Lung (tissue), 12 donors: Measurements from ENCODE around the gene RPRD1B. TPM values are rescaled to one million over a fixed set of nuclear protein-coding genes. Genes with fewer than 3 reads are reported as not detected.

Experiments
- ATAC-seq: fragments of 200-7000 bp; cut with Tn5 transposase; one replicate; pipeline ENCODE4 v1.9.1; 2020; ENCODE audit warnings: moderate number of reproducible peaks; ENCODE audit not compliant: insufficient read depth, low FRiP score
- DNase-seq, 3 donors: peaks; one replicate each; pipeline ENCODE4 v3.0.0-alpha.2; 2013 to 2017
- H3K27ac ChIP-seq, 2 donors: one replicate each; pipeline ENCODE4 v1.5.1; 2013; ENCODE audit warnings: mild to moderate bottlenecking in 2 of 2, moderate library complexity in 2 of 2, control low read depth in 1 of 2, inconsistent platforms in 1 of 2, low read depth in 1 of 2, low read length in 1 of 2
- H3K27me3 ChIP-seq, 3 donors: one replicate each; pipeline ENCODE4 v1.5.1; 2013; ENCODE audit warnings: low read length in 2 of 3; ENCODE audit not compliant: control insufficient read depth in 3 of 3, insufficient read depth in 3 of 3
- H3K36me3 ChIP-seq, 4 donors: one replicate each; pipeline ENCODE4 v1.5.1; 2013; ENCODE audit warnings: low read length in 4 of 4, mild to moderate bottlenecking in 1 of 4, moderate library complexity in 1 of 4; ENCODE audit not compliant: control insufficient read depth in 4 of 4, insufficient read depth in 4 of 4
- H3K4me1 ChIP-seq, 5 donors: one replicate each; pipeline ENCODE4 v1.5.1; 2013; ENCODE audit warnings: low read length in 5 of 5, mild to moderate bottlenecking in 2 of 5, moderate library complexity in 1 of 5; ENCODE audit not compliant: control insufficient read depth in 5 of 5, insufficient read depth in 5 of 5
- H3K4me3 ChIP-seq: one replicate; pipeline ENCODE4 v1.5.1; 2013; ENCODE audit warnings: mild to moderate bottlenecking, control low read depth, moderate library complexity
- H3K9ac ChIP-seq, 2 donors: one replicate each; pipeline ENCODE4 v1.5.1; 2013; ENCODE audit warnings: low read length in 2 of 2, control low read depth in 1 of 2; ENCODE audit not compliant: insufficient read depth in 1 of 2
- H3K9me3 ChIP-seq, 4 donors: one replicate each; pipeline ENCODE4 v1.5.1; 2013; ENCODE audit warnings: low read length in 3 of 4, mild to moderate bottlenecking in 1 of 4, moderate library complexity in 1 of 4; ENCODE audit not compliant: control insufficient read depth in 4 of 4, insufficient read depth in 3 of 4
- WGBS, 2 donors: extraction: QIAGEN DNeasy Blood & Tissue Kit; methylation state at CpG; one replicate each; pipeline ENCODE4 v1.1.7; 2013; 5-methylcytosine and 5-hydroxymethylcytosine counted together
- polyA plus RNA-seq, 2 donors: library from polyadenylated mRNA; stranded (reverse); fragments of 200-250 nt; gene quantifications; one replicate each; pipeline ENCODE4 v1.2.1, GENCODE V29; 2013
- total RNA-seq, 2 donors: library from RNA; depleted of rRNA in 1 of 2; stranded (reverse); fragments of >200 nt in 1 of 2; gene quantifications; one replicate each; pipeline ENCODE4 v1.2.1, GENCODE V29; 2014 to 2021
- TF ChIP-seq, protein P1 (sequence below): IDR thresholded peaks from 2 replicates; pipeline ENCODE4 v1.5.1; 2012; ENCODE audit warnings: mild to moderate bottlenecking; ENCODE audit errors: control extremely low read depth, extremely low read depth
- donor health status: control.
- donor health status: control.
- donor health status: Bipolar disorder and iron deficiency.
- donor health status: healthy.
- donor health status: DM: yes; HTN: yes; CAD: no.

Gene RPRD1B
- total and polyA plus RNA-seq, 4 donors, result 6.8 to 58.6 (median 26.6) TPM

DNA sequence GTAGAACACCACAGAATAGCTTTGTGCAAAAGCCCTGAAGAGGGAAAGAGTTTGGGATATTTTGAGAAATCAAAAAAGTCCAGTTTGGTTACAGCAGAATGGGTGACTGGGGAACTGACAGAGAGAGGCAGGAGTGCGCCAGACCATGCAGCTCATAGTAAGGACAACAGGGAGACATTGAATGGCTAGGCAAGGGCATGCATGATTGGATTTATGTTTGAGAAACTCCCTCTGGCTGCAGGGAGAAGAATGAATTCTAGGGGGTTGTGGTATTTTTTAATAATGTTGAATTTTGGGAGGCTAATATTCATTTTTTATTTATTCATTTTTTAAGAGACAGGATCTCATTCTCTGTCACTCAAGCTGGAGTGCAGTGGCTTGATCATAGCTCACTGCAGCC is 81.7 kb downstream of the RPRD1B start:
- Histone ChIP-seq H3K4me1 (peaks cover 4 to 21% (median 16%) of the 10 kb centered on the region in 5 donors), H3K4me3 (no peak overlapping the region), H3K9me3 (no peaks in the 10 kb centered on the region), H3K27ac (no peak overlapping the region), H3K9ac (no peak overlapping the region), H3K36me3 (no peaks in the 10 kb centered on the region), H3K27me3 (no peaks in the 10 kb centered on the region)
- DNase-seq (no peak), ATAC-seq (no peak)
- whole genome bisulfite sequencing, 2 donors, result 94 to 97% methylated on average over 1 of the region's 1 CpG
- TF ChIP-seq, protein P1, sequence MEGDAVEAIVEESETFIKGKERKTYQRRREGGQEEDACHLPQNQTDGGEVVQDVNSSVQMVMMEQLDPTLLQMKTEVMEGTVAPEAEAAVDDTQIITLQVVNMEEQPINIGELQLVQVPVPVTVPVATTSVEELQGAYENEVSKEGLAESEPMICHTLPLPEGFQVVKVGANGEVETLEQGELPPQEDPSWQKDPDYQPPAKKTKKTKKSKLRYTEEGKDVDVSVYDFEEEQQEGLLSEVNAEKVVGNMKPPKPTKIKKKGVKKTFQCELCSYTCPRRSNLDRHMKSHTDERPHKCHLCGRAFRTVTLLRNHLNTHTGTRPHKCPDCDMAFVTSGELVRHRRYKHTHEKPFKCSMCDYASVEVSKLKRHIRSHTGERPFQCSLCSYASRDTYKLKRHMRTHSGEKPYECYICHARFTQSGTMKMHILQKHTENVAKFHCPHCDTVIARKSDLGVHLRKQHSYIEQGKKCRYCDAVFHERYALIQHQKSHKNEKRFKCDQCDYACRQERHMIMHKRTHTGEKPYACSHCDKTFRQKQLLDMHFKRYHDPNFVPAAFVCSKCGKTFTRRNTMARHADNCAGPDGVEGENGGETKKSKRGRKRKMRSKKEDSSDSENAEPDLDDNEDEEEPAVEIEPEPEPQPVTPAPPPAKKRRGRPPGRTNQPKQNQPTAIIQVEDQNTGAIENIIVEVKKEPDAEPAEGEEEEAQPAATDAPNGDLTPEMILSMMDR, result no peak

DNA sequence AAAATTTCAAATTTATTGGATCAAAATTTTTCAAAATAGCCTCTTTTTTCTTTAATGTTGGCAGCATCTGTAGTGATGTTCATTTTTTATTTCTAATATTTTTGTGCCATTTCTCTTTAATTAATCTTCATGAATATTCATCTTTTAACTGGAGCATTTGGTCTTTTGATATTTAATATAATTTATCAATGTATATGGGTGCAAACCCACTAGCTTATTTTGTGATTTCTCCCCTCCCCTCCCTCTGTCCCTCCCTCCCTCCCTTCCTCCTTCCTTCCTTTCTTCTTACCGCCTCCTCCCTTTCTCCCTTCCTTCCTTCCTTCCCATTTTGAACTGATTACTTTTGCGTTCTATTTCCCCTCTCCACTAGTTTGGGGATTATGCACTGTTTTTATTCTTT is 82.3 kb downstream of the RPRD1B start:
- WGBS, 2 donors, result 46 to 59% methylated on average over 1 to 2 of the region's 2 CpGs
- DNase-seq (no peak), ATAC-seq (no peak)
- H3K4me1 ChIP-seq, result peaks cover 0 to 15% (median 11%) of the 10 kb centered on the region in 5 donors
- no peak overlapping the region for H3K27ac ChIP-seq
- no peak overlapping the region for H3K4me3 ChIP-seq
- no peaks in the 10 kb centered on the region for H3K27me3 ChIP-seq
- no peak overlapping the region for H3K9ac ChIP-seq
- no peaks in the 10 kb centered on the region for H3K36me3 ChIP-seq
- TF ChIP-seq, protein P1, result no peak
- no peaks in the 10 kb centered on the region for H3K9me3 ChIP-seq

DNA sequence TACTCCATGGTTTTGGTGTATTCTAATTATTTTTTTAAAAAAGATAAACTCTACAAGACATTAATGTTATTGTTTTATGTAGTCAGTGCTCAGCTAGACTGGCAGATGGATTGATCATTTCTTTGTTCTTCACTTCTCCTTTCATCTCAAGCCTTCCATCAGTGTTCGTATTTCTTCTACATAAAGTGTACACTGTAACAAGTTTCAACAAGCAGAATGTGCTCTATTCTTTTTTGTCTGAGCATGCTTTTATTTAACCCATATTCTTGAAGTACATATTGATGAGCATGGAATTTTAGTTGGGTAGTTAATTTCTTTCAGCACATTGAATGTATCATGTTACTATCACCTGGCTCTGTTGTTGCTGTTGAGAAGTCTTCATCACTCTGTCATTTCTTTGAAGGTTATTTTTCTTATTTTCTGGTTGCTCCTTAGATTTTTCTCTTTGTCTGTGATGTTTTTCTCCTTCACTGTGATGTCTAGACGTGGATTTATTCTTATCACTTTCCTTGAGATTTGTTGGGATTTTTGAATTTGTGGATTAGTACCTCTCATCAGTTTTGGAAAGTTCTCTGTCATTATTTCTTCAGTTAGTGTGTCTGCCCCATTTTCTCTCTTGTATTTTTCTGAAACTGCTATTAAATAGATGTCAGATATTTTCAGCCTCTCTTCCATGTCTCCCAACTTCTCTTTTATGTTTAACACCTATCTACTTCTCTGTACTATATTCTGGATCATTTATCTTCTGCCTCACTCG is 83.0 kb downstream of the RPRD1B start:
- TF ChIP-seq, protein P1, result no peak
- Histone ChIP-seq H3K27ac (no peak overlapping the region), H3K9ac (no peak overlapping the region), H3K4me1 (peaks cover 0 to 8% (median 7%) of the 10 kb centered on the region in 5 donors), H3K4me3 (no peak overlapping the region), H3K36me3 (no peaks in the 10 kb centered on the region), H3K9me3 (no peaks in the 10 kb centered on the region), H3K27me3 (no peaks in the 10 kb centered on the region)
- WGBS, 2 donors, result 60 to 72% methylated on average over 3 of the region's 3 CpGs
- DNase-seq (no peak), ATAC-seq (no peak)

DNA sequence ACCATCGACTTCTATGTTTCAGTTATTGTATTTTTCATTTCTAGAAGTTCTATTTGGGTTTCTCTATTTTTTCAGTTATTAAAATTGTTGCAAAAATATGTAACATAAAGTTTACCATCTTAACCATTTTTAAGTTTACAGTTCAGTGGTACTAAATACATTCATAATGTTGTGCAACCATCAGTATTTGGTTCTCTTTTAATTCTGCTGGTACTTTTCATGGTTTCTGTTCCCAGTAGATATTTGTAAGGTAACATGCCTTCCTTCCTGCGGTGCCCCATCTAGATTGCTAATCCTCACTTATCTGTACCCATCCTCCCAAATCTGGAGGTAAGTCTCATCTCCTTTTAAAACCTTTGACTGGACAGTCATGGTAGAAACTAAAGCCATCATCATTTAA is 83.7 kb downstream of the RPRD1B start:
- 89 to 92% methylated on average over 2 of the region's 2 CpGs for WGBS, 2 donors
- H3K36me3 ChIP-seq, result no peaks in the 10 kb centered on the region
- no peak overlapping the region for H3K4me3 ChIP-seq
- no peaks in the 10 kb centered on the region for H3K27me3 ChIP-seq
- no peak overlapping the region for H3K9ac ChIP-seq
- DNase-seq (no peak), ATAC-seq (no peak)
- H3K9me3 ChIP-seq, result no peaks in the 10 kb centered on the region
- peaks cover 0 to 9% (median 4%) of the 10 kb centered on the region in 5 donors for H3K4me1 ChIP-seq
- H3K27ac ChIP-seq, result no peak overlapping the region
- TF ChIP-seq, protein P1, result no peak
